Keratinocyte (primary cell): ENCODE data around the gene SPTBN4. TPM values are rescaled to one million over a fixed set of nuclear protein-coding genes. Genes with fewer than 3 reads are reported as not detected.

Experiments used
- DNase-seq: peaks from one replicate; pipeline ENCODE4 v3.0.0-alpha.2; 2011; ENCODE audit warnings: low read depth, missing footprints, low spot score
- FAIRE-seq: peaks from 2 replicates; lab custom pipeline; 2011; peaks lifted over from hg19 to GRCh38; lab: Jason Lieb, UNC
- H2AFZ ChIP-seq: 2 replicates; pipeline ENCODE4 v1.6.0; 2012; ENCODE audit warnings: low read length, control low read depth, inconsistent platforms; ENCODE audit not compliant: control insufficient read depth
- H3K27ac ChIP-seq: 2 replicates; pipeline ENCODE4 v1.5.1; 2011; ENCODE audit warnings: low read length; ENCODE audit not compliant: control insufficient read depth, insufficient read depth
- H3K27me3 ChIP-seq: 3 replicates; pipeline ENCODE4 v1.6.0; 2011; ENCODE audit warnings: low read length; ENCODE audit not compliant: control insufficient read depth, insufficient read depth; ENCODE audit errors: extremely low read depth
- H3K36me3 ChIP-seq, 2 experiments: 2 replicates in 1 of 2; 3 replicates in 1 of 2; pipeline ENCODE4 v1.5.1; 2011; ENCODE audit warnings: low read length in 2 of 2, mild to moderate bottlenecking in 1 of 2; ENCODE audit not compliant: control insufficient read depth in 2 of 2, insufficient read depth in 2 of 2; ENCODE audit errors: extremely low read depth in 1 of 2
- H3K4me1 ChIP-seq: 3 replicates; pipeline ENCODE4 v1.5.1; 2011; ENCODE audit warnings: low read length; ENCODE audit not compliant: control insufficient read depth, insufficient read depth; ENCODE audit errors: extremely low read depth
- H3K4me2 ChIP-seq: 3 replicates; pipeline ENCODE4 v1.6.0; 2011; ENCODE audit warnings: low read depth, low read length; ENCODE audit not compliant: control insufficient read depth, insufficient read depth; ENCODE audit errors: extremely low read depth
- H3K4me3 ChIP-seq, 3 experiments: fragments of 200-600 bp in 1 of 3; sonication (generic) in 1 of 3; 2 replicates in 2 of 3; 3 replicates in 1 of 3; pipeline ENCODE4 v1.5.1; 2011 to 2016; ENCODE audit warnings: low read length in 3 of 3, mild to moderate bottlenecking in 3 of 3, control low read depth in 2 of 3, inconsistent platforms in 1 of 3, low read depth in 1 of 3, mixed read lengths in 1 of 3, mixed run types in 1 of 3, moderate library complexity in 1 of 3; ENCODE audit not compliant: control insufficient read depth in 2 of 3, insufficient read depth in 2 of 3; ENCODE audit errors: extremely low read depth in 1 of 3
- H3K79me2 ChIP-seq: 2 replicates; pipeline ENCODE4 v1.6.0; 2012; ENCODE audit warnings: low read length; ENCODE audit not compliant: control insufficient read depth, insufficient read depth
- H3K9ac ChIP-seq: 3 replicates; pipeline ENCODE4 v1.6.0; 2011; ENCODE audit warnings: low read length; ENCODE audit not compliant: control insufficient read depth, insufficient read depth; ENCODE audit errors: extremely low read depth
- H3K9me1 ChIP-seq: 3 replicates; pipeline ENCODE4 v1.6.0; 2011; ENCODE audit warnings: low read length; ENCODE audit not compliant: control insufficient read depth, insufficient read depth; ENCODE audit errors: extremely low read depth
- H3K9me3 ChIP-seq: 2 replicates; pipeline ENCODE4 v1.5.1; 2012; ENCODE audit warnings: low read depth, low read length; ENCODE audit not compliant: control insufficient read depth
- H4K20me1 ChIP-seq: 3 replicates; pipeline ENCODE4 v1.6.0; 2011; ENCODE audit warnings: low read length; ENCODE audit not compliant: control insufficient read depth, insufficient read depth; ENCODE audit errors: extremely low read depth
- EZH2 ChIP-seq: IDR thresholded peaks from one replicate; pipeline ENCODE4 v1.6.1; 2012; ENCODE audit warnings: inconsistent platforms, mild to moderate bottlenecking, low read length, moderate library complexity
- dilution Hi-C: fragments of 300-500 bp; cut with MboI; formaldehyde crosslinking; loops from one replicate; pipeline ENCODE4 v1.7.0; 2020; ENCODE audit warnings: low sequenced_read_pairs; ENCODE audit not compliant: extremely low pct_ligation_motif_present
- polyA plus RNA-seq, 5 experiments: library from polyadenylated mRNA; depleted of rRNA in 3 of 5; stranded (reverse) in 3 of 5; stranded (forward) in 1 of 5; unstranded in 1 of 5; fragments of >200 nt; gene quantifications; 1 replicate in 1 of 5; 2 replicates in 3 of 5; 3 replicates in 1 of 5; pipeline versions ENCODE4 v1.2.1 to v1.2.3, GENCODE V29; 2011 to 2012; ENCODE audit warnings: missing spikeins in 2 of 5, low read depth in 1 of 5, low replicate concordance in 1 of 5
- TF ChIP-seq, protein P1 (sequence below), 3 experiments: IDR thresholded peaks in 1 of 3; conservative IDR thresholded peaks in 1 of 3; optimal IDR thresholded peaks in 1 of 3; 2 replicates in 2 of 3; 3 replicates in 1 of 3; pipeline versions ENCODE3 to v1.5.1; 2011; ENCODE audit warnings: low read length in 3 of 3, mild to moderate bottlenecking in 3 of 3, moderate library complexity in 2 of 3, control low read depth in 1 of 3, inconsistent platforms in 1 of 3; ENCODE audit not compliant: insufficient read depth in 2 of 3; ENCODE audit errors: extremely low read depth in 1 of 3

Gene SPTBN4
- polyA plus RNA-seq, 1 donor (not counting 4 experiments of a cell fraction or from before 2014, with no cell fraction given), result 0.17 TPM

DNA sequence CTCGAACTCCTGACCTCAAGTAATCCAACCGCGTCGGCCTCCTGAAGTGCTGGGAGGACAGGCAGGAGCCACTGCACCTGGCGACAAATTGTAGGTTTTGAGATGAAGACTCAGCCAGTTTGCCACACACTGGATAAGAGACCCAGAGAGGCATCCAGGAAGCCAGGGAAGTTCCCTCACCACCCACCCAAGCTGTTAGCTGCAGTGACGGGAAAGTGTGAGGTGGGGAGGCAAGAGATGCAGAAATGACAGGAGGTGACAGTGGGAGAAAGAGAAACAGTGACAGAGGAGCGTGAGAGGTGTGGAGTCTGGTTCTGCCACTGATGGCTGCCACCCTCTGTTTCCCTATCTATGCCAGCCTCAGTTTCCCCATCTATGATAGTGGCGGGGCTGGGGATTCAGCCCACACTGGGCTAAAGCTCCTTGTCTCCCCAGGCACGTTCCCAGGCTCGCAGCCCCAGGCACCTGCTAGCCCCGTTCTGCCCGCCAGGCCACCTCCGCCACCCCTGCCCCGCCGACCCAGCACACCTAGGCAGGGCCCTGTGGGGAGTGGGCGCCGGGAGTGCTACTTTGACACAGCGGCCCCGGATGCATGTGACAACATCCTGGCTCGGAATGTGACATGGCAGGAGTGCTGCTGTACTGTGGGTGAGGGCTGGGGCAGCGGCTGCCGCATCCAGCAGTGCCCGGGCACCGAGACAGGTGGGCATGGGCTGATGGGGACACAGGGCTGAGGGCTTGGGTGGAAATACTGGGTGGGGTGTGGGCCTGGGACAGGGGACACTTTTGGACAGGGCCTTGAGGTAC is 155.4 kb downstream of the SPTBN4 start:
- Histone ChIP-seq H3K27me3 (no peaks in the 10 kb centered on the region), H3K4me3 (no peak overlapping the region), H3K9me1 (no peaks in the 10 kb centered on the region), H3K27ac (no peak overlapping the region), H3K9me3 (no peaks in the 10 kb centered on the region), H3K79me2 (no peaks in the 10 kb centered on the region), H3K9ac (no peak overlapping the region), H3K36me3 (peaks cover 33 to 39% of the 10 kb centered on the region in 2 experiments), H4K20me1 (no peaks in the 10 kb centered on the region), H2AFZ (no peak overlapping the region), H3K4me1 (peaks cover 4% of the 10 kb centered on the region), H3K4me2 (no peak overlapping the region)
- FAIRE-seq (no peak), DNase-seq (no peak)
- TF ChIP-seq EZH2, result no peak
- TF ChIP-seq, protein P1, sequence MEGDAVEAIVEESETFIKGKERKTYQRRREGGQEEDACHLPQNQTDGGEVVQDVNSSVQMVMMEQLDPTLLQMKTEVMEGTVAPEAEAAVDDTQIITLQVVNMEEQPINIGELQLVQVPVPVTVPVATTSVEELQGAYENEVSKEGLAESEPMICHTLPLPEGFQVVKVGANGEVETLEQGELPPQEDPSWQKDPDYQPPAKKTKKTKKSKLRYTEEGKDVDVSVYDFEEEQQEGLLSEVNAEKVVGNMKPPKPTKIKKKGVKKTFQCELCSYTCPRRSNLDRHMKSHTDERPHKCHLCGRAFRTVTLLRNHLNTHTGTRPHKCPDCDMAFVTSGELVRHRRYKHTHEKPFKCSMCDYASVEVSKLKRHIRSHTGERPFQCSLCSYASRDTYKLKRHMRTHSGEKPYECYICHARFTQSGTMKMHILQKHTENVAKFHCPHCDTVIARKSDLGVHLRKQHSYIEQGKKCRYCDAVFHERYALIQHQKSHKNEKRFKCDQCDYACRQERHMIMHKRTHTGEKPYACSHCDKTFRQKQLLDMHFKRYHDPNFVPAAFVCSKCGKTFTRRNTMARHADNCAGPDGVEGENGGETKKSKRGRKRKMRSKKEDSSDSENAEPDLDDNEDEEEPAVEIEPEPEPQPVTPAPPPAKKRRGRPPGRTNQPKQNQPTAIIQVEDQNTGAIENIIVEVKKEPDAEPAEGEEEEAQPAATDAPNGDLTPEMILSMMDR (optimal IDR thresholded peaks at IDR 0.05 in 1 of 3, IDR thresholded peaks at IDR 0.05 in 1 of 3, conservative IDR thresholded peaks at IDR 0.05 in 1 of 3; ENCODE audit: extremely low read depth in 1 of 3, insufficient read depth in 2 of 3, low read length in 3 of 3), result no peak
- dilution Hi-C loops, result no loop called here

DNA sequence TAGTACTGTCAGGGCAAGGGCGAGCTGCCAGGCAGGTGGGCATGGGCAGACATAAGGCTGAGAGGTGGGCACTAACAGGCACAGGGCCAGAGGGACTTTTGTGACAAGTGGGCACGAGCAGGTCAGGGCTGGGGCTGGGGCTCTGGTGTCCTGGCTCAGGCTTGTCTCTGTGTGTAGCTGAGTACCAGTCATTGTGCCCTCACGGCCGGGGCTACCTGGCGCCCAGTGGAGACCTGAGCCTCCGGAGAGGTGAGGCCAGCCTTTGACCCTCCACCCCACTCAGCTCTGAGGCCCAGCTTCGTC is 155.9 kb downstream of the SPTBN4 start:
- DNase-seq (no peak), FAIRE-seq (no peak)
- Histone ChIP-seq H3K4me3 (no peak overlapping the region), H3K9ac (no peak overlapping the region), H3K27me3 (no peaks in the 10 kb centered on the region), H2AFZ (no peak overlapping the region), H3K27ac (no peak overlapping the region), H4K20me1 (no peaks in the 10 kb centered on the region), H3K36me3 (peaks cover 33 to 43% of the 10 kb centered on the region in 2 experiments), H3K4me1 (peaks cover 4% of the 10 kb centered on the region), H3K9me1 (no peaks in the 10 kb centered on the region), H3K79me2 (no peaks in the 10 kb centered on the region), H3K9me3 (no peaks in the 10 kb centered on the region), H3K4me2 (no peak overlapping the region)
- TF ChIP-seq, protein P1 (optimal IDR thresholded peaks at IDR 0.05 in 1 of 3, IDR thresholded peaks at IDR 0.05 in 1 of 3, conservative IDR thresholded peaks at IDR 0.05 in 1 of 3; ENCODE audit: extremely low read depth in 1 of 3, insufficient read depth in 2 of 3, low read length in 3 of 3), result no peak
- no peak for TF ChIP-seq EZH2
- dilution Hi-C loops, result no loop called here
